GM19043 (cell line): ENCODE data around the gene IRF3.

Experiments
- ATAC-seq: cut with Tn5 transposase; IDR thresholded peaks from one replicate; pipeline ENCODE4 v1.9.1; 2021; ENCODE audit warnings: low read depth; ENCODE audit not compliant: unreplicated experiment

IRF3 gene

GRCh38 chr19:49665351-49666119 lies at the start of gene IRF3, which contains the start of gene BCL2L12:
Gene IRF3, minus strand, starts transcription at chr19:49665857. Its CDS starts 1,019 bp downstream, at chr19:49664838.
Gene BCL2L12, plus strand, starts transcription at chr19:49665933. Its CDS starts 760 bp downstream, at chr19:49666693.
- peak; percentile 72 for ATAC-seq

- ATAC-seq, result no peak
Observed at GRCh38 chr19:49713236-49713845, 47.7 kb upstream of the IRF3 start.

- ATAC-seq, result no peak
Observed at GRCh38 chr19:49712397-49712859, 46.8 kb upstream of the IRF3 start.

- ATAC-seq, result no peak
Observed at GRCh38 chr19:49710372-49710951, 44.8 kb upstream of the IRF3 start.

GRCh38 chr19:49705919-49706318 lies 40.3 kb upstream of the IRF3 start:
- no peak for ATAC-seq

GRCh38 chr19:49704888-49705642 lies 39.4 kb upstream of the IRF3 start:
- ATAC-seq, result no peak

GRCh38 chr19:49701271-49701786 lies 35.7 kb upstream of the IRF3 start:
- ATAC-seq, result no peak

- ATAC-seq, result no peak
Observed at GRCh38 chr19:49700563-49700962, 34.9 kb upstream of the IRF3 start.

- no peak for ATAC-seq
Observed at GRCh38 chr19:49699364-49699763, 33.7 kb upstream of the IRF3 start.

- ATAC-seq, result no peak
Observed at GRCh38 chr19:49696865-49697264, 31.2 kb upstream of the IRF3 start.

GRCh38 chr19:49696115-49696514 lies 30.5 kb upstream of the IRF3 start:
- no peak for ATAC-seq

GRCh38 chr19:49692147-49692506 lies 26.5 kb upstream of the IRF3 start:
- no peak for ATAC-seq

GRCh38 chr19:49691243-49692146 lies 25.8 kb upstream of the IRF3 start:
- no peak for ATAC-seq

GRCh38 chr19:49690656-49691242 lies 25.1 kb upstream of the IRF3 start, which contains the start of gene CPT1C:
Gene CPT1C, plus strand, starts transcription at chr19:49691116. Its CDS starts 1,137 bp downstream, at chr19:49692253.
- ATAC-seq, result no peak

GRCh38 chr19:49690079-49690655 lies 24.5 kb upstream of the IRF3 start:
- no peak for ATAC-seq

- ATAC-seq, result no peak
Observed at GRCh38 chr19:49689133-49690078, 23.7 kb upstream of the IRF3 start, which contains the start of gene ADM5. Gene ADM5, plus strand, starts transcription at chr19:49689594. Its CDS starts 244 bp downstream, at chr19:49689838.

GRCh38 chr19:49688531-49689132 lies 23.0 kb upstream of the IRF3 start:
- ATAC-seq, result no peak
